HL-60 (cell line): ENCODE measurements around the gene ITGA7.
A peak's percentile ranks its signal among the peaks of the same experiment; 100 is the strongest.

Experiments
- DNase-seq, 2 experiments: peaks; one replicate each; pipeline ENCODE4 v3.0.0-alpha.2; 2010 to 2020; ENCODE audit warnings: low read depth in 1 of 2, low spot score in 1 of 2
- H3K27ac ChIP-seq: fragments of 250-450 bp; sonication (Bioruptor Pico); replicated peaks from 2 replicates; pipeline ENCODE4 v1.5.1; 2020; ENCODE audit warnings: mild to moderate bottlenecking, moderate library complexity
- H3K27me3 ChIP-seq: fragments of 250-450 bp; sonication (Bioruptor Pico); 2 replicates; pipeline ENCODE4 v1.5.1; 2021; ENCODE audit warnings: mild to moderate bottlenecking, moderate library complexity; ENCODE audit not compliant: insufficient read depth, poor library complexity, severe bottlenecking
- H3K4me3 ChIP-seq: replicated peaks from 2 replicates; pipeline ENCODE4 v1.5.1; 2011; ENCODE audit warnings: mild to moderate bottlenecking, control low read depth, low read length; ENCODE audit not compliant: insufficient read depth
- CTCF ChIP-seq: IDR thresholded peaks from one replicate; pipeline ENCODE4 v1.5.1; 2011; ENCODE audit warnings: low read length, control low read depth, inconsistent platforms; ENCODE audit not compliant: insufficient read depth
- GABPA ChIP-seq: IDR thresholded peaks from 2 replicates; pipeline ENCODE4 v1.6.1; 2012; ENCODE audit warnings: low read depth
- POLR2AphosphoS5 ChIP-seq: IDR thresholded peaks from 2 replicates; pipeline ENCODE4 v1.6.1; 2012; ENCODE audit warnings: low read depth
- REST ChIP-seq: IDR thresholded peaks from 2 replicates; pipeline ENCODE4 v1.6.1; 2012; ENCODE audit warnings: low read depth; ENCODE audit not compliant: insufficient replicate concordance
- SPI1 ChIP-seq: IDR thresholded peaks from 2 replicates; pipeline ENCODE4 v1.6.1; 2012; ENCODE audit warnings: low read depth, mild to moderate bottlenecking, borderline replicate concordance

Gene ITGA7

DNA sequence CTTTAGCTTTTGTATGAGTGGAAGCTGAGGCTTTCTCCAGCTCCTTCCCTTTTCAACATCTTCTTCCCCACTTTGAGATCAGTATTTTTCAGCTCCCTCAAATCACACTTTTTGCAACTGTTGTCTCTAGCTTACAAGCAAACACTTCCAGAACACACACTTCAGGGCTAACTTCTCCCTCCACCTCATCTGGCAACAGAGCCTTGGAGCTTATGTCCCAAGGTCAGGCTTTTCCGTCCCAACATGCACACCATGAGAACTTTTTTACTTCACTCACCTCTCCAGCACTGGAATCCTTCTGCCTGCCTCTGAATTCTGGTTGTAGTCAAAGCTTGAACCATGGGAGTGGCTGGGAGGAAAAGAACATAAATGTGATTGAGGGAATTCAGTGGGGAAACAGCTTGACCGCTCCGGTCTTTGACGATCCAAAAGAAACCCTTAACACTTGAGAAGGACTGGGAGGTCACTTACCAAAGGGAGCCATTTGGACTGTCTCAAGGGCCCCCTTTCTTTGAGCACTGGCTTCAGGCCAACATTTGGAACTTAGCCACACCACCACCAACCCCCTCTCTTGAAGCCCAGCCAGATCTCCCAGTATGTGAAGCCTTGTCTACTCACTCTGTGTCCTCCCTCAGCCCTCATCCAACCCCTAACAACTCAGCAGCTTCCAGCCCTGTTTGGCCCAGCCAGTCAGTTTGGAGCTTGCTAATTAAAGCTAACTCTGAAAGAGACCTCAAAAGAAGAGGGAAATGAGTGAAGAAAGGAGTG lies 4.3 kb upstream of the ITGA7 start:
- TF ChIP-seq SPI1 (no peak), GABPA (no peak), CTCF (no peak), REST (no peak)
- H3K27ac ChIP-seq, result no peak overlapping the region
- H3K4me3 ChIP-seq, result no peak overlapping the region
- H3K27me3 ChIP-seq, result peaks cover 6% of the 10 kb centered on the region
- no peak for DNase-seq

GRCh38 chr12:55708695-55709233 lies 1.1 kb upstream of the ITGA7 start:
- Histone ChIP-seq H3K27me3 (peaks cover 8% of the 10 kb centered on the region), H3K27ac (no peak overlapping the region), H3K4me3 (no peak overlapping the region)
- no peak for TF ChIP-seq CTCF
- peak; percentile 84 for TF ChIP-seq SPI1
- DNase-seq, result no peak

DNA sequence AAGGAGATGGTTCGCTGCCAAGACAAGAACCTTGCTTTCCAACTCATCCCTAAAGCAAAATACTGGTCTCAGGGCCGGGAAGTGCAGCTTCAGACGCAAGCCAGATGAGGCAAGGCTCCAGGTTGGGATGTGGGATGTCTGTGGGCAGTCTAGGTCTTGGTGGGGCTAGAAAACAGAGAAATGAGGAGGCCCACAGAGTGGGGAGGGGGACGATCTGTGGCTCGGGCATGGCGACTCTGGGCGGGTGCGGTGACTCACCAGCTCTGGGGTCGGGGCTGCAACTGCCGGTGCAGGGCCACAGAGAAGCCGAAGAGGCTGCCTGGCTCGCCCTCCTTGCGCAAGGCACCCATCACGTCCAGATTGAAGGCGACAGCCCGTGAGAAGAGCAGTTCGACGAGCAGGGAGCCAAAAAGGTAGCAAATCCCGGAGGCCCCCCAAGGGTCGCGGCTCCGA lies 459 bp downstream of the ITGA7 start:
- Histone ChIP-seq H3K4me3 (peak overlapping the region; percentile 66), H3K27ac (no peak overlapping the region), H3K27me3 (peaks cover 8% of the 10 kb centered on the region)
- no peak for DNase-seq
- no peak for TF ChIP-seq GABPA
- TF ChIP-seq CTCF, result no peak
- no peak for TF ChIP-seq POLR2AphosphoS5
- TF ChIP-seq REST, result no peak
- no peak for TF ChIP-seq SPI1
